Measurements from ENCODE around the gene NPRL2.

Gene NPRL2

DNA sequence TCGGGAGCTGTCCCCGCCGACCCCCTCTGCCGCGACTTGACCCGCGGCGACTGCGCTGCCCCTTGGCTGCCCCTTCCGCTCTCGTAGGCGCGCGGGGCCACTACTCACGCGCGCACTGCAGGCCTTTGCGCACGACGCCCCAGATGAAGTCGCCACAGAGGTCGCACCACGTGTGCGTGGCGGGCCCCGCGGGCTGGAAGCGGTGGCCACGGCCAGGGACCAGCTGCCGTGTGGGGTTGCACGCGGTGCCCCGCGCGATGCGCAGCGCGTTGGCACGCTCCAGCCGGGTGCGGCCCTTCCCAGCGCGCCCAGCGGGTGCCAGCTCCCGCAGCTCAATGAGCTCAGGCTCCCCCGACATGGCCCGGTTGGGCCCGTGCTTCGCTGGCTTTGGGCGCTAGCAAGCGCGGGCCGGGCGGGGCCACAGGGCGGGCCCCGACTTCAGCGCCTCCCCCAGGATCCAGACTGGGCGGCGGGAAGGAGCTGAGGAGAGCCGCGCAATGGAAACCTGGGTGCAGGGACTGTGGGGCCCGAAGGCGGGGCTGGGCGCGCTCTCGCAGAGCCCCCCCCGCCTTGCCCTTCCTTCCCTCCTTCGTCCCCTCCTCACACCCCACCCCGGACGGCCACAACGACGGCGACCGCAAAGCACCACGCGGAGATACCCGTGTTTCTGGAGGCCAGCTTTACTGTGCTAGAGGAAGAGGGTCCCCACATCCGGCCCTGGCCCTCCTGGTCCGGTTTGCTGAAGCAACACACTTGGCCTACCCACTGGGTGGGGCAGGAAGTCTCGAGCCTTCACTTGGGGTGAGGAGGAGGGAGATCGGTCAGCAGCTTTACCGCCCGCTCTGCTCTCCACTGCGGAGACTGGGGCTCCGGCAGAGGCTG, 9.9 kb downstream of the NPRL2 start, which contains the start of gene RASSF1:
Gene RASSF1, minus strand, starts transcription at position 389 of the 882 bp plus-strand sequence. Its CDS starts 31 bp downstream, at position 358.
- H3K14ac ChIP-seq (ENCODE audit: low read length), result no peak within 1 kb of the TSS
- no peak within 1 kb of the TSS for H4K91ac ChIP-seq (ENCODE audit: low read depth, low read length)
- no peak within 1 kb of the TSS for H3K9ac ChIP-seq (ENCODE audit: low read length)
- no peak within 1 kb of the TSS for H4K8ac ChIP-seq (ENCODE audit: low read depth, low read length)
- no peak within 1 kb of the TSS for H3K18ac ChIP-seq (ENCODE audit: low read length)
- no peak within 1 kb of the TSS for H3K4ac ChIP-seq (ENCODE audit: low read depth, low read length)
- no peak within 1 kb of the TSS for H3K23ac ChIP-seq (ENCODE audit: low read length)
- H2AFZ ChIP-seq (ENCODE audit: insufficient read depth, low read length, poor library complexity), result peak within 1 kb of the TSS; percentile 13
- peaks cover 0 to 2% of the 10 kb centered on the region in 2 experiments for H3K36me3 ChIP-seq (ENCODE audit: control insufficient read depth in 1 of 2, insufficient read depth in 2 of 2, low read length in 2 of 2)
- no peak within 1 kb of the TSS for H3K27ac ChIP-seq (ENCODE audit: low read depth, low read length)
- H3K4me2 ChIP-seq (ENCODE audit: low read length), result peak within 1 kb of the TSS; percentile 59
- H2BK120ac ChIP-seq (ENCODE audit: insufficient read depth, low read length, poor library complexity), result no peak within 1 kb of the TSS
- no peak within 1 kb of the TSS for H2BK12ac ChIP-seq (ENCODE audit: low read length)
- H3K4me1 ChIP-seq (ENCODE audit: control insufficient read depth in 1 of 2, insufficient read depth in 2 of 2, low read length in 2 of 2), result peaks cover 19 to 23% of the 10 kb centered on the region in 2 experiments
- no CpG with 5 or more reads among the region's 85 CpGs for WGBS (ENCODE audit: extremely low coverage, insufficient coverage, insufficient read length)
- peaks cover 14% of the 10 kb centered on the region for H3K79me2 ChIP-seq (ENCODE audit: control insufficient read depth, insufficient read depth, low read length, poor library complexity)
- DNase-seq, result no peak
- H3K4me3 ChIP-seq (ENCODE audit: low read depth, low read length), result peak within 1 kb of the TSS; percentile 46
- peaks cover 31% of the 10 kb centered on the region for H3K27me3 ChIP-seq (ENCODE audit: insufficient read depth, low read length)
- no peak within 1 kb of the TSS for H4K12ac ChIP-seq (ENCODE audit: low read depth, low read length)
- H2AK5ac ChIP-seq (ENCODE audit: low read length), result no peak within 1 kb of the TSS
- no peak within 1 kb of the TSS for H2BK5ac ChIP-seq (ENCODE audit: low read depth, low read length, poor library complexity)
- H3K9me3 ChIP-seq (ENCODE audit: insufficient read depth, low read depth, low read length), result peaks cover 6% of the 10 kb centered on the region
- H3K79me1 ChIP-seq (ENCODE audit: low read length), result peaks cover 12% of the 10 kb centered on the region

DNA sequence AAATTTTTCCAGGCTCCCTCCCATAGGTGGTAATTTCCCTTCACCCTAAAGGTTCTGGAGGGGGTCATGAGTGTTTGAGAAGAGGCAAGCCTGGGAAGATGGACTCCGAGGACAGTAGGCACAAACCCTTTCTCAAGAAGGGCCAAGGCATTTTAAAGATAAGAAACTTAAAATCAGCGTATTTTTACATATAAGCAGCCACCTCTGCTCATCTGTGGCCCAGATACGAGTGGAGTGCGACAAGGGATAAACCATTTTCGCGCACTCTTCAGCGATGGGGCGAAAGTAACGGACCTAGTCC, 10.5 kb downstream of the NPRL2 start:
- no peak overlapping the region for H3K27ac ChIP-seq (ENCODE audit: low read depth, low read length)
- no peak overlapping the region for H4K8ac ChIP-seq (ENCODE audit: low read depth, low read length)

DNA sequence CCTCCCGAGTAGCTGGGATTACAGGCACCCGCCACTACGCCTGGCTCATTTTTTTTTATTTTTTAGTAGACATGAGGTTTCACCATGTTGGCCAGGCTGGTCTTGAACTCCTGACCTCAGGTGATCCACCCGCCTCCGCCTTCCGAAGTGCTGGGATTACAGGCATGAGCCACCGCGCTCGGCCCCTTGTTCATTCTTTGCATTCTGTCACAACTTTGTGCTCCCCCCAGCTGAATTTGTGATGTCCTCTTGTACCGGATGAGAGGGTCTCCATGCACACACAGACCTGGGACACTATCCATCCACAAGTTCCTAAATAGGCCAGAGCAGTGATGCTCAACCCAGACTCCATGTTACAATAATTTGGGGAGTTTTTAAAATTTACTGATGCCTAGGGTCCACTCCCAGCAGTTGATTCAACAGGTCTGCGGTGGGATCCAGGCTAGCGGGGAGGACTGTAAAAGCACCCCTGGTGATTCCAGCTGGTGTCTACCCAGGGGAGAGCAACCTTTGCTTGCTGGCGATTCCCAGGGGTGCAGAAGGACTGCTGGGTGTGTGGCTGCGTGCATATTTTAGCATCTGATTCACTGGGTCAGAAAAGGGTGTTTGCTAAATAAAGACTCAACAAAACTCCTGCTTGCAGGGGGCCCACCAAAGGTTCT, 11.0 kb downstream of the NPRL2 start:
- Histone ChIP-seq H3K23ac (ENCODE audit: low read length) (no peak overlapping the region), H3K4me3 (ENCODE audit: low read depth, low read length) (no peak overlapping the region), H3K79me1 (ENCODE audit: low read length) (peaks cover 12% of the 10 kb centered on the region), H3K14ac (ENCODE audit: low read length) (no peak overlapping the region), H3K18ac (ENCODE audit: low read length) (no peak overlapping the region), H3K27me3 (ENCODE audit: insufficient read depth, low read length) (peaks cover 27% of the 10 kb centered on the region), H4K12ac (ENCODE audit: low read depth, low read length) (no peak overlapping the region), H4K8ac (ENCODE audit: low read depth, low read length) (no peak overlapping the region), H2AFZ (ENCODE audit: insufficient read depth, low read length, poor library complexity) (no peak overlapping the region), H2BK5ac (ENCODE audit: low read depth, low read length, poor library complexity) (no peak overlapping the region), H3K9ac (ENCODE audit: low read length) (no peak overlapping the region), H3K9me3 (ENCODE audit: insufficient read depth, low read depth, low read length) (peaks cover 6% of the 10 kb centered on the region), H2BK120ac (ENCODE audit: insufficient read depth, low read length, poor library complexity) (no peak overlapping the region), H3K79me2 (ENCODE audit: control insufficient read depth, insufficient read depth, low read length, poor library complexity) (peaks cover 16% of the 10 kb centered on the region), H2BK12ac (ENCODE audit: low read length) (no peak overlapping the region), H3K36me3 (ENCODE audit: control insufficient read depth in 1 of 2, insufficient read depth in 2 of 2, low read length in 2 of 2) (peaks cover 0 to 5% of the 10 kb centered on the region in 2 experiments), H3K4me2 (ENCODE audit: low read length) (no peak overlapping the region), H2AK5ac (ENCODE audit: low read length) (no peak overlapping the region), H3K27ac (ENCODE audit: low read depth, low read length) (no peak overlapping the region), H3K4me1 (ENCODE audit: control insufficient read depth in 1 of 2, insufficient read depth in 2 of 2, low read length in 2 of 2) (peaks cover 19 to 23% of the 10 kb centered on the region in 2 experiments), H4K91ac (ENCODE audit: low read depth, low read length) (no peak overlapping the region), H3K4ac (ENCODE audit: low read depth, low read length) (no peak overlapping the region)
- WGBS (ENCODE audit: extremely low coverage, insufficient coverage, insufficient read length), result no CpG with 5 or more reads among the region's 14 CpGs
- DNase-seq, result no peak

More for the DNA sequence above, 10.5 kb downstream of the NPRL2 start:
- peaks cover 19 to 23% of the 10 kb centered on the region in 2 experiments for H3K4me1 ChIP-seq (ENCODE audit: control insufficient read depth in 1 of 2, insufficient read depth in 2 of 2, low read length in 2 of 2)
- WGBS (ENCODE audit: extremely low coverage, insufficient coverage, insufficient read length), result no CpG with 5 or more reads among the region's 9 CpGs
- peaks cover 6% of the 10 kb centered on the region for H3K9me3 ChIP-seq (ENCODE audit: insufficient read depth, low read depth, low read length)
- no peak overlapping the region for H4K12ac ChIP-seq (ENCODE audit: low read depth, low read length)
- no peak overlapping the region for H3K9ac ChIP-seq (ENCODE audit: low read length)
- no peak overlapping the region for H2BK12ac ChIP-seq (ENCODE audit: low read length)
- H3K4me3 ChIP-seq (ENCODE audit: low read depth, low read length), result no peak overlapping the region
- H2BK120ac ChIP-seq (ENCODE audit: insufficient read depth, low read length, poor library complexity), result no peak overlapping the region
- no peak overlapping the region for H3K18ac ChIP-seq (ENCODE audit: low read length)
- H2BK5ac ChIP-seq (ENCODE audit: low read depth, low read length, poor library complexity), result no peak overlapping the region
- H3K79me2 ChIP-seq (ENCODE audit: control insufficient read depth, insufficient read depth, low read length, poor library complexity), result peaks cover 16% of the 10 kb centered on the region
- peaks cover 0 to 3% of the 10 kb centered on the region in 2 experiments for H3K36me3 ChIP-seq (ENCODE audit: control insufficient read depth in 1 of 2, insufficient read depth in 2 of 2, low read length in 2 of 2)
- H2AK5ac ChIP-seq (ENCODE audit: low read length), result no peak overlapping the region
- H3K14ac ChIP-seq (ENCODE audit: low read length), result no peak overlapping the region
- H3K4ac ChIP-seq (ENCODE audit: low read depth, low read length), result no peak overlapping the region
- H3K4me2 ChIP-seq (ENCODE audit: low read length), result no peak overlapping the region
- no peak overlapping the region for H3K23ac ChIP-seq (ENCODE audit: low read length)
- peaks cover 12% of the 10 kb centered on the region for H3K79me1 ChIP-seq (ENCODE audit: low read length)
- H3K27me3 ChIP-seq (ENCODE audit: insufficient read depth, low read length), result peaks cover 29% of the 10 kb centered on the region
- no peak for DNase-seq
- H4K91ac ChIP-seq (ENCODE audit: low read depth, low read length), result no peak overlapping the region
- no peak overlapping the region for H2AFZ ChIP-seq (ENCODE audit: insufficient read depth, low read length, poor library complexity)

DNA sequence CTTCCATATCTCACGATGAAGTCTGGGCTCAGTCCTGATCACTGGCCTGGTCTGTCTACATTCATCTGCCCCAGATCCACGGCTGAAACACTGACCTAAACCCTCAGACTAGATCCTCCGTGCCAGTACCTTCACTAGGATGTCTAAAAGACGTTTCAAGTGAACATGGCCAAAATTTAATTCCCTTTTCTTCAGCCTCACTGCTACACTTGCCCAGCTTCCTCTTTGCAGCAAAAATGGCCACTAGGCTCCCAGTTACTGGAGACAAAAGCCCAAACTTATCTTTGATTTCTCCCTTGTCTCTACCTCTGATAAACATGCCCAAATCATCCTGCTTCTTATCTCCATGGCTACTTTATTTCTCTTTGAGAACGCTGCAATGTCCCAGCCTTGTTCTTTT, 11.6 kb downstream of the NPRL2 start:
- Histone ChIP-seq H2BK5ac (ENCODE audit: low read depth, low read length, poor library complexity) (no peak overlapping the region), H3K4me1 (ENCODE audit: control insufficient read depth in 1 of 2, insufficient read depth in 2 of 2, low read length in 2 of 2) (peaks cover 20 to 23% of the 10 kb centered on the region in 2 experiments), H2BK120ac (ENCODE audit: insufficient read depth, low read length, poor library complexity) (no peak overlapping the region), H3K4me2 (ENCODE audit: low read length) (no peak overlapping the region), H3K9me3 (ENCODE audit: insufficient read depth, low read depth, low read length) (peaks cover 6% of the 10 kb centered on the region), H3K4ac (ENCODE audit: low read depth, low read length) (no peak overlapping the region), H3K14ac (ENCODE audit: low read length) (no peak overlapping the region), H3K4me3 (ENCODE audit: low read depth, low read length) (no peak overlapping the region), H3K27me3 (ENCODE audit: insufficient read depth, low read length) (peaks cover 27% of the 10 kb centered on the region), H3K36me3 (ENCODE audit: control insufficient read depth in 1 of 2, insufficient read depth in 2 of 2, low read length in 2 of 2) (peaks cover 5 to 9% of the 10 kb centered on the region in 2 experiments), H3K18ac (ENCODE audit: low read length) (no peak overlapping the region), H2AFZ (ENCODE audit: insufficient read depth, low read length, poor library complexity) (no peak overlapping the region), H3K9ac (ENCODE audit: low read length) (no peak overlapping the region), H2BK12ac (ENCODE audit: low read length) (no peak overlapping the region), H3K79me1 (ENCODE audit: low read length) (peaks cover 12% of the 10 kb centered on the region), H4K91ac (ENCODE audit: low read depth, low read length) (no peak overlapping the region), H4K12ac (ENCODE audit: low read depth, low read length) (no peak overlapping the region), H3K27ac (ENCODE audit: low read depth, low read length) (no peak overlapping the region), H3K79me2 (ENCODE audit: control insufficient read depth, insufficient read depth, low read length, poor library complexity) (peaks cover 19% of the 10 kb centered on the region), H3K23ac (ENCODE audit: low read length) (no peak overlapping the region), H4K8ac (ENCODE audit: low read depth, low read length) (no peak overlapping the region), H2AK5ac (ENCODE audit: low read length) (no peak overlapping the region)
- no CpG with 5 or more reads among the region's 5 CpGs for WGBS (ENCODE audit: extremely low coverage, insufficient coverage, insufficient read length)
- no peak for DNase-seq
